Testis (tissue), 2 donors: ENCODE data around the gene TRAF2.

ENCODE experiments used
- POLR2A ChIP-seq: fragments of 450-650 bp; IDR thresholded peaks from one replicate; pipeline ENCODE4 v1.6.1; 2017; ENCODE audit warnings: antibody characterized with exemption, mild to moderate bottlenecking, moderate library complexity
- TF ChIP-seq, protein P1 (sequence below), 3 experiments: fragments of 450-650 bp in 2 of 3; fragments of 200-600 bp in 1 of 3; sonication (generic) in 1 of 3; IDR thresholded peaks; one replicate each; pipeline ENCODE4 v1.5.1; 2016 to 2019; ENCODE audit warnings: antibody characterized with exemption in 3 of 3, mild to moderate bottlenecking in 2 of 3, moderate library complexity in 1 of 3

DNA sequence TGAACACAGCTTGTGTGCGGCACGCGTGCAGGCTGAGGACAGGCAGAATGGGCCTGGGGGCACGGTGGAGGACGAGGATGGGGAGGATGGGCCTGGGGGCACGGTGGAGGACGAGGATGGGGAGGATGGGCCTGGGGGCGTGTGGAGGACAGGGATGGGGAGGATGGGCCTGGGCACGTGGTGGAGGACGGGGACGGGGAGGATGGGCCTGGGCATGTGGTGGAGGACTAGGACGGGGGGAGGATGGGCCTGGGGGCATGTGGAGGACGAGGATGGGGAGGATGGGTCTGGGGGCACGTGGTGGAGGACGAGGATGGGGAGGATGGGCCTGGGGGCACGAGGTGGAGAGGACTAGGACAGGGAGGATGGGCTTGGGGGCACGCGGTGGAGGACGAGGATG lies 36.2 kb downstream of the TRAF2 start:
- no peak for TF ChIP-seq POLR2A
- TF ChIP-seq, protein P1, sequence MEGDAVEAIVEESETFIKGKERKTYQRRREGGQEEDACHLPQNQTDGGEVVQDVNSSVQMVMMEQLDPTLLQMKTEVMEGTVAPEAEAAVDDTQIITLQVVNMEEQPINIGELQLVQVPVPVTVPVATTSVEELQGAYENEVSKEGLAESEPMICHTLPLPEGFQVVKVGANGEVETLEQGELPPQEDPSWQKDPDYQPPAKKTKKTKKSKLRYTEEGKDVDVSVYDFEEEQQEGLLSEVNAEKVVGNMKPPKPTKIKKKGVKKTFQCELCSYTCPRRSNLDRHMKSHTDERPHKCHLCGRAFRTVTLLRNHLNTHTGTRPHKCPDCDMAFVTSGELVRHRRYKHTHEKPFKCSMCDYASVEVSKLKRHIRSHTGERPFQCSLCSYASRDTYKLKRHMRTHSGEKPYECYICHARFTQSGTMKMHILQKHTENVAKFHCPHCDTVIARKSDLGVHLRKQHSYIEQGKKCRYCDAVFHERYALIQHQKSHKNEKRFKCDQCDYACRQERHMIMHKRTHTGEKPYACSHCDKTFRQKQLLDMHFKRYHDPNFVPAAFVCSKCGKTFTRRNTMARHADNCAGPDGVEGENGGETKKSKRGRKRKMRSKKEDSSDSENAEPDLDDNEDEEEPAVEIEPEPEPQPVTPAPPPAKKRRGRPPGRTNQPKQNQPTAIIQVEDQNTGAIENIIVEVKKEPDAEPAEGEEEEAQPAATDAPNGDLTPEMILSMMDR (IDR thresholded peaks at IDR 0.05) = no peak
